ENCODE data around the gene RHCE. TPM values are rescaled to one million over a fixed set of nuclear protein-coding genes. Genes with fewer than 3 reads are reported as not detected.
"Not testable (repeated sequence)": the region's sequence is repeated elsewhere in the genome, so short reads cannot be mapped to it uniquely, and the experiment has no call there.

Gene RHCE
- total and polyA plus RNA-seq, 9 of the 15 experiments (the other 6 are each of a cell fraction or from before 2014, with no cell fraction given) = 5.4 to 31.5 (median 12.6) TPM

- not testable (repeated sequence) for H3K36me3 ChIP-seq (ENCODE audit: control insufficient read depth, insufficient read depth, low read length); TF ChIP-seq FOXM1 (CRISPR knock-in tag; IDR thresholded peaks at IDR 0.05; ENCODE audit: low read depth); NR4A1 (CRISPR knock-in tag; IDR thresholded peaks at IDR 0.05)
- TF ChIP-seq RCOR1 (IDR thresholded peaks at IDR 0.05; ENCODE audit: borderline replicate concordance in 1 of 2, low read depth in 2 of 2, low read length in 2 of 2) = peak; percentile 71 to 88; a peak in 2 of 4 replicates
- peak; percentile 88 for TF ChIP-seq ZNF407 (IDR thresholded peaks at IDR 0.05; ENCODE audit: low read depth)
- TF ChIP-seq ELF4 (CRISPR knock-in tag; IDR thresholded peaks at IDR 0.05) = peak; percentile 25; the same call in 1 of the 2 replicates
- peak; percentile 71; the same call in 1 of the 2 replicates for TF ChIP-seq HES1 (IDR thresholded peaks at IDR 0.05; ENCODE audit: low read depth)
- peak; percentile 50 to 62; a peak in 2 of 4 replicates for TF ChIP-seq MAZ (CRISPR knock-in tag; conservative IDR thresholded peaks at IDR 0.05 in 1 of 2, IDR thresholded peaks at IDR 0.05 in 1 of 2)
- peak; percentile 37; the same call in 1 of the 2 replicates for TF ChIP-seq ZNF316 (IDR thresholded peaks at IDR 0.05)
- peak; percentile 92 for TF ChIP-seq FOXM1 (IDR thresholded peaks at IDR 0.05; ENCODE audit: low read depth)
- TF ChIP-seq NR4A1 (tag; IDR thresholded peaks at IDR 0.05) = peak; percentile 58
- peak; percentile 93 for TF ChIP-seq ZNF197 (CRISPR knock-in tag; IDR thresholded peaks at IDR 0.05; ENCODE audit: low read depth)
These were observed 7.6 kb downstream of the RHCE start for GRCh38 chr1:25412872-25413623.

More at GRCh38 chr1:25412872-25413623, 7.6 kb downstream of the RHCE start:
- H3K79me2 ChIP-seq (ENCODE audit: control insufficient read depth, insufficient read depth, low read length); POLR2A ChIA-PET; in situ Hi-C loops (cut with MboI); CTCF ChIA-PET (ENCODE audit: low intra/inter-chr PET ratio); H3K9me3 ChIP-seq (replicated peaks; ENCODE audit: control insufficient read depth, insufficient read depth, low read depth, low read length); H3K9me1 ChIP-seq (ENCODE audit: control insufficient read depth, insufficient read depth, low read length); H3K27me3 ChIP-seq (ENCODE audit: control insufficient read depth in 2 of 2, insufficient read depth in 2 of 2, low read length in 2 of 2); H3K9ac ChIP-seq (ENCODE audit: insufficient read depth in 1 of 2, low read depth in 2 of 2, low read length in 2 of 2); H4K20me1 ChIP-seq (replicated peaks; ENCODE audit: control insufficient read depth, insufficient read depth, low read length); intact Hi-C loops (cut with micrococcal nuclease); H3K4me3 ChIP-seq; BruUV-seq (replicated peaks): not testable (repeated sequence)
- Histone ChIP-seq H3K4me1 (replicated peaks in 1 of 2; ENCODE audit: control insufficient read depth in 2 of 2, insufficient read depth in 2 of 2, low read length in 2 of 2) (peaks cover 22 to 26% of the 10 kb centered on the region in 2 experiments; a peak in 4 of 5 replicates), H3K27ac (ENCODE audit: extremely low read depth, low read depth, low read length) (peak overlapping the region; percentile 64; the same call in 2 of the 3 replicates), H3K4me2 (ENCODE audit: insufficient read depth, low read length) (peak overlapping the region; percentile 72), H2AFZ (ENCODE audit: low read depth, low read length) (peak overlapping the region; percentile 34; the same call in 1 of the 2 replicates)
- peak in 2 of 4 experiments; percentile 27 to 92 for DNase-seq (ENCODE audit: extremely low read depth in 1 of 4, low spot score in 3 of 4)
- ATAC-seq = peak; percentile 91
- WGBS (ENCODE audit: insufficient coverage, low coverage, missing lambda C conversion rate) = 2% methylated on average over 13 of the region's 14 CpGs
- FAIRE-seq = peak; percentile 100

Measured in K562 (cell line).